HG02884 (cell line): ENCODE data around the gene PI4K2A.
"Not testable (repeated sequence)": the region's sequence is repeated elsewhere in the genome, so short reads cannot be mapped to it uniquely, and the experiment has no call there.

ENCODE experiments used
- ATAC-seq: cut with Tn5 transposase; IDR thresholded peaks from one replicate; pipeline ENCODE4 v1.9.1; 2021; ENCODE audit warnings: mild to moderate bottlenecking, moderate library complexity; ENCODE audit not compliant: unreplicated experiment

Gene PI4K2A

GRCh38 chr10:97631098-97631497 lies 9.4 kb upstream of the PI4K2A start:
- no peak for ATAC-seq

DNA sequence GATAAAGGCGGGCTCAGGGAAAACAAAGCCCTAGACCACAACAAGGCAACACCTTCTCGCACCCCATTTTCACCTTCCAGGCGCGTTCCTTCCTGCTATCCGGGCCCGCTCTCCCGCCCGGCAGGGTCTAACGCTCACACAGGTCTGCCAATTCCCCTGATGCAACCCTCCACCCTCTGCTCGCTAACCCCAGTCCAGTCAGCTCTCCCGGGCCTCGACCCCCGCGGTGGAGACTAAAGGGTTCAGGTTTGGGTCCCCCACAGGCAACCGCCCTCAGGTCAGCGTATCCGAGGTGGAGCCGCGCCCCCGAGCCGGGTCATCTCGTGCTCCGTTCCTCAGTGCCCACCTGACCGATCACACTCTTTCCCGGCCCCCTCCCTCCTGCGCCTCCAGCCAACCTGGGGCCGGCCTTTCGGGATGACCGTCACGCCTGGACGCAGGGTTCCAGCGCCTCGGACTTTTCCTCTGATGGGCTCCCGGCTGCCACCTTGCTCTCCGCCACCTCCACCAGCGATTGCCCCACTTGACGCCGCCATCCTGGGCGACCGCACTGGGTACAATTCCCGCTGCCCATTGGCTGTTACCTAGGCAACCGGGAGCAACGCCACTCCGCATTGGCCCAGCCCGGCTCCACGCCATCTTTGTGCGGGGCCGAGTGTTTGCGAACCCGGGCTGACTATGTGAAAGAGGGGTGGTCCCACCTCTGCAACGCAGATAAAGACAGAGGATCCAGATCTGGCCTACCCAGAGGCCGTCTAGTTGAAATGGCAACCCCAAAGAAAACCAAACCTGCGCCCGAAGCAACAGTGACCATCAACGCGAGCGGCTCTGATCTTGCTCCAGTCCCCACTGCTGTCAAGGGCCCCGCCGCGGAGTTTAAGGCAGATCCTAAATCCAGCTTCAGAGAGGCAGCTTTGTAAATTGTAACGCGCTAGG lies 7.3 kb upstream of the PI4K2A start, which contains the start of gene MORN4:
Gene MORN4, minus strand, starts transcription at position 552 of the 936 bp plus-strand sequence. CDS start 13,847 bp downstream, outside the sequence.
- peak; percentile 99 for ATAC-seq

DNA sequence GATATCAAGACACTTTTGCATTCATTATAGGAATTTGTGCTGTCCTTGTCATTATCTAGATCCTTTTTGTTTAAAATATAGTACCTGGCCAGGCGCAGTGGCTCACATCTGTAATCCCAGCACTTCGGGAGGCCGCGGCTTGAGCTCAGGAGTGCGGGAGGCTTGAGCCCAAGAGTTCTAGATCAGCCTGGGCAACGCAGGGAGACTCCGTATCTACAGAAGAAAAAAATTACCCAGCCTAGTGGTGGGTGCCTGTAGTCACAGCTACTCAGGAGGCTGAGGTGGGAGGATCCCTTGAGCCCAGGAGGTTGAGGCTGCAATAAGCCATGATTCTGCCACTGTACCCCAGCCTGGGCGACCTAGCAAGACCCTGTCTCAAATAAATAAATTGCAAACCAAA lies 6.5 kb upstream of the PI4K2A start:
- no peak for ATAC-seq

DNA sequence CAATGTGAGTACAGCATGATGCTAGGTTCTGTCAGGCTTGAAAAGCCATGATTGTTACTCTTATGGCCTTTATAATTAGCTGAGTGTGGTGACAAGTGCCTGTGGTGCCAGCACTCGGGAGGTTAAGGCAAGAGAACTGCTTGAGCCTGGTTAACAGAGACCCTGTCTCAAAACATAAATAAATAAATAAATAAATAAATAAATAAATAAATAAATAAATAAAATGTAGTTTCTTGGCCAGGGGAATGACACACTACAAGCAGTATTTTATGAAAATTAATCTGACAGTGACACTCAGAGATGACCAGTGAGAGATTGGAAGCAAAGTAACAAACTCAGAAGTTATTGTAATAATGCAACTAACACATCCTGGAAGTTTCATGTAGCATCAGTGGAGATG lies 4.9 kb upstream of the PI4K2A start:
- no peak for ATAC-seq

- not testable (repeated sequence) for ATAC-seq
These were observed 1.4 kb upstream of the PI4K2A start for GRCh38 chr10:97639090-97639489.

DNA sequence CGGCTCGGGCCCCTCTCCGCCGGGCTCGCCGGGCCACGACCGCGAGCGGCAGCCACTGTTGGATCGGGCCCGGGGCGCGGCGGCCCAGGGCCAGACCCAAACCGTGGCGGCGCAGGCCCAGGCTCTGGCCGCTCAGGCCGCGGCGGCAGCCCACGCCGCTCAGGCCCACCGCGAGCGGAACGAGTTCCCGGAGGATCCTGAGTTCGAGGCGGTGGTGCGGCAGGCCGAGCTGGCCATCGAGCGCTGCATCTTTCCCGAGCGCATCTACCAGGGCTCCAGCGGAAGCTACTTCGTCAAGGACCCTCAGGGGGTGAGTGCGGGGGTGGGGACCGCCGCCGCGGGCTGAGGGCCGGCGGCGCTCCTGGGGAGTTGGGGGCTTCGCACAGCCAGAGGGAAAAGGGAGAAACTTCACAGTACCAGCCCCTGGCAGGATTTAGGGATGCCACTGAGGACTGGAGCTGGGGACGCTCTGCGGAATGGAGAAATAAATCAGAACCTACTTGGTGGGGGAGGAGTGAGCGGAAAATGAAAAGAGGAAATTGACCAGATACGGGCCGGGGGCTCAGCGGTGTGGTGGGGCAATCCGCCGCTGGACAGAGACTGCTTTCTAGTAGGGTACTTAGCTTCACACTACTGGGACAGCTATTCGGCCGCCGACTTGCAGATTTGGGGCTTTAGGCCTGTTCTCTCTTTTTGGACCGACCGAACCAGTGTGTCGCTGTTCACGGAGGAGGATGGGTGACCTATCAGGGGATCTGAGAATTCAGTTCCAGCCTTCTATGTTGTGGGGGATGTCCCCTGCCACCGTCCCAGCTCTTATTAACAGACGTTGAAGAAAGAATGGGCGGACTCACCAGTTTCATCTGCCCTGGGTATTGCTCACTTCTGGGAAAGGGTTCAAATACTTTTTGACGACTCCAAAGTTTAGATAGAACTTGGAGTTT lies 669 bp downstream of the PI4K2A start:
- ATAC-seq = peak; percentile 18

DNA sequence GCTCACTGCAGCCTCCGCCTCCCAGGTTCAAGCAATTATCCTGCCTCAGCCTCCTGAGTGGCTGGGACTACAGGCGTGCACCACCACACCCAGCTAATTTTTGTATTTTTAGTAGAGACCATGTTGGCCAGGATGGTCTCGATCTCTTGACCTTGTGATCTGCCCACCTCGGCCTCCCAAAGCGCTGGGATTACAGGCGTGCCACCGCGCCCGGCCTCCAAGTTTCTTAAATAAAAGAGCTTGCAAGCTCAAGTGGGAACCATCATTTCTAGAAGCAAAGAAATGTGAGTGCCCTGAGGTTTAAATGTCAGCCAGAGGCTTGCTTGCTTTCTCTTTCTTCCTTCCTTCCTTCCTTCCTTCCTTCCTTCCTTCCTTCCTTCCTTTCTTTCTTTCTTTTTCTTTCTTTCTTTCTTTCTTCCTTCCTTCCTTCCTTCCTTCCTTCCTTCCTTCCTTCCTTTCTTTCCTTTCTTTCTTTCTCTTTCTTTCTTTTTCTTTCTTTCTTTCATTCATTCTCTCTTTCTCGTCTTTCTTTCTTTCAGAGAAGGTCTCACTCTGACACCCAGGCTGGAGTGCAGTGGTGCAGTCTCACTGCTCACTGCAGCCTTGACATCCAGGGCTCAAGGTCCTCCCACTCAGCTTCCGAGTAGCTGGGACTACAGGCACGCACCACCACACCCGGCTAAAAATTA lies 2.1 kb downstream of the PI4K2A start:
- ATAC-seq = not testable (repeated sequence)

- no peak for ATAC-seq
These were observed 3.0 kb downstream of the PI4K2A start for GRCh38 chr10:97643441-97643985.

- no peak for ATAC-seq
These were observed 4.5 kb downstream of the PI4K2A start for GRCh38 chr10:97644936-97645335.

GRCh38 chr10:97647556-97647955 lies 7.1 kb downstream of the PI4K2A start:
- ATAC-seq = no peak

- ATAC-seq = peak; percentile 97
These were observed 8.3 kb downstream of the PI4K2A start for GRCh38 chr10:97648562-97649404.

GRCh38 chr10:97649405-97649750 lies 8.9 kb downstream of the PI4K2A start:
- not testable (repeated sequence) for ATAC-seq

GRCh38 chr10:97650726-97651125 lies 10.3 kb downstream of the PI4K2A start:
- no peak for ATAC-seq

GRCh38 chr10:97651773-97652172 lies 11.3 kb downstream of the PI4K2A start:
- no peak for ATAC-seq

DNA sequence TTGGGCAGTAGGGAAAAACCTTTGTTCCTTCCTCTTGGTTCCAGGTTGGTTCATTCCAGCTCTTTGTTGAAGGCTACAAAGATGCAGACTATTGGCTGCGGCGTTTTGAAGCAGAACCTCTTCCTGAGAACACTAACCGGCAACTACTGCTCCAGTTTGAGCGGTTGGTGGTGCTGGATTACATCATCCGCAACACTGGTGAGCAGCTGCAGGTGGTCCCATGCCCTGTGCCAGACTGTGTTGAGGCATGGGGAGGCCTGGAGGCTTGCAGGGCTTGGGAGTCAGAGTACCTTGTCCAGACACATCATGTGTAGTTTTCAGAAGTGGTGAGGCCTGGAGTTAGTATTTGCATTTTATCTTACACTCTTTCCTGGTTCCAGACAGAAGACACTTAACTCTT lies 16.3 kb downstream of the PI4K2A start:
- ATAC-seq = no peak

DNA sequence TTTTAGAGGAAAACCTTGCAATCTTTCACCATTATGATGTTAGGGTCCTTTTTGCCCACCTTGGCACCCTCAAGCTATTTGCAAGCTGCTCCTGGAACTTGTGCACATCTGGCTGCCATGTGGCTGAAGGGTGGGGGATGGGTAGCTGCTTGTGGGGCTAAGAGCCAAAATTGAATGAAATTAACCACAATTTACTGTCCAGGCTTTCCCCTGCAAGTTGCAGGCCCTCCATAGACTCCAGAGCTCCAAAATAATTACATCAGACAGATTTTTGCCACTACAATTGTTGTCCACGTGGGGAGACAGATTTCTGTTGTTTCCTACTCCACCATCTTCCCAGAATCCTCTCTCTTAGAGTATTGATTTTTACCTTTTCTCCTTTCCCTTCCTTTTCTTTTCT lies 19.1 kb downstream of the PI4K2A start:
- ATAC-seq = no peak

GRCh38 chr10:97664282-97664850 lies 23.9 kb downstream of the PI4K2A start:
- no peak for ATAC-seq

GRCh38 chr10:97666992-97667391 lies 26.5 kb downstream of the PI4K2A start:
- no peak for ATAC-seq

- ATAC-seq = no peak
These were observed 27.0 kb downstream of the PI4K2A start for GRCh38 chr10:97667463-97667862.
